K562 (cell line): Measurements from ENCODE around the gene UBL5. TPM values are rescaled to one million over a fixed set of nuclear protein-coding genes. Genes with fewer than 3 reads are reported as not detected.

Experiments used
- CREB1 ChIP-seq, 2 experiments: sonication (generic) in 1 of 2; formaldehyde crosslinking in 1 of 2; IDR thresholded peaks; 2 replicates each; pipeline versions ENCODE4 v1.6.1 to v1.8.0; 2012 to 2022; ENCODE audit warnings: inconsistent platforms in 1 of 2, mild to moderate bottlenecking in 1 of 2, missing genetic modification reagents in 1 of 2, moderate library complexity in 1 of 2
- DPF2 ChIP-seq: fragments of 450-650 bp; IDR thresholded peaks from 2 replicates; pipeline ENCODE4 v1.6.1; 2016
- EP400 ChIP-seq: fragments of 450-650 bp; IDR thresholded peaks from 2 replicates; pipeline ENCODE4 v1.6.1; 2017; ENCODE audit warnings: antibody characterized with exemption, mild to moderate bottlenecking, moderate library complexity
- EZH2 ChIP-seq: IDR thresholded peaks from 2 replicates; pipeline ENCODE4 v1.6.1; 2012; ENCODE audit warnings: low read depth, mild to moderate bottlenecking, inconsistent platforms, low read length, borderline replicate concordance
- GABPB1 ChIP-seq: sonication (generic); formaldehyde crosslinking; IDR thresholded peaks from 2 replicates; pipeline ENCODE4 v1.8.0; 2022; ENCODE audit warnings: mild to moderate bottlenecking, missing genetic modification reagents
- KDM1A ChIP-seq, 2 experiments: fragments of 450-650 bp; IDR thresholded peaks; 2 replicates each; pipeline ENCODE4 v1.6.1; 2016; ENCODE audit warnings: mild to moderate bottlenecking in 2 of 2
- MECOM ChIP-seq: fragments of 250-450 bp; sonication (Bioruptor Pico); IDR thresholded peaks from 2 replicates; pipeline ENCODE4 v1.8.0; 2022; ENCODE audit warnings: inconsistent platforms
- MYBL2 ChIP-seq, 2 experiments: fragments of 450-650 bp in 1 of 2; sonication (generic) in 1 of 2; formaldehyde crosslinking in 1 of 2; IDR thresholded peaks; 2 replicates each; pipeline versions ENCODE4 v1.6.1 to v1.8.1; 2017 to 2022; ENCODE audit warnings: borderline replicate concordance in 1 of 2, inconsistent platforms in 1 of 2, low read depth in 1 of 2, mild to moderate bottlenecking in 1 of 2, missing genetic modification reagents in 1 of 2, moderate library complexity in 1 of 2
- NCOA1 ChIP-seq: fragments of 450-650 bp; IDR thresholded peaks from 2 replicates; pipeline ENCODE4 v1.6.1; 2016; ENCODE audit warnings: low read depth
- NCOA2 ChIP-seq, 2 experiments: fragments of 450-650 bp; IDR thresholded peaks; 2 replicates each; pipeline ENCODE4 v1.6.1; 2018; ENCODE audit warnings: mild to moderate bottlenecking in 2 of 2, moderate library complexity in 1 of 2; ENCODE audit not compliant: partially characterized antibody in 2 of 2
- NUFIP1 ChIP-seq: fragments of 450-650 bp; IDR thresholded peaks from 2 replicates; pipeline ENCODE4 v1.6.1; 2018; ENCODE audit not compliant: partially characterized antibody
- PHF8 ChIP-seq: fragments of 200-600 bp; sonication (generic); IDR thresholded peaks from 2 replicates; pipeline ENCODE4 v1.6.1; 2012; ENCODE audit warnings: mixed run types, mild to moderate bottlenecking, inconsistent platforms, low read length, moderate library complexity, borderline replicate concordance
- SIRT6 ChIP-seq: IDR thresholded peaks from one replicate; pipeline ENCODE4 v1.6.1; 2012; ENCODE audit warnings: low read depth, mild to moderate bottlenecking, control low read depth, inconsistent platforms, low read length, moderate library complexity
- SMARCA5 ChIP-seq: fragments of 450-650 bp; IDR thresholded peaks from 2 replicates; pipeline ENCODE4 v1.6.1; 2016
- SMC3 ChIP-seq: conservative IDR thresholded peaks from 2 replicates; pipeline ENCODE4 v1.6.1; 2011; ENCODE audit warnings: low read depth, low read length, improper control_type of control experiment; ENCODE audit not compliant: insufficient read depth
- SP2 ChIP-seq: IDR thresholded peaks from 2 replicates; pipeline ENCODE4 v1.6.1; 2011; ENCODE audit warnings: mild to moderate bottlenecking, low read depth, low read length, moderate library complexity; ENCODE audit not compliant: poor library complexity, severe bottlenecking; ENCODE audit errors: extremely low read depth
- XRCC3 ChIP-seq: fragments of 450-650 bp; IDR thresholded peaks from 2 replicates; pipeline ENCODE4 v1.6.1; 2017; ENCODE audit warnings: mild to moderate bottlenecking, moderate library complexity
- ZSCAN29 ChIP-seq: fragments of 450-650 bp; IDR thresholded peaks from 2 replicates; pipeline ENCODE4 v1.6.1; 2017
- polyA plus RNA-seq, 8 experiments: library from polyadenylated mRNA; depleted of rRNA in 4 of 8; stranded (reverse) in 5 of 8; unstranded in 3 of 8; fragments of >200 nt; fragmentation: Nextera tagmentation in 2 of 8; fragmentation: Illumina TruSeq in 1 of 8; extraction: Ambion mirVana in 2 of 8; extraction: Trizol in 1 of 8; gene quantifications; 2 replicates each; pipeline versions ENCODE4 v1.2.1 to v1.2.3, GENCODE V29; 2011 to 2014; ENCODE audit warnings: inconsistent platforms in 1 of 8, missing spikeins in 1 of 8
- total RNA-seq, 7 experiments: library from RNA; depleted of rRNA in 6 of 7; stranded (reverse); fragments of >200 nt in 6 of 7; fragmentation: Illumina TruSeq in 2 of 7; extraction: Trizol in 2 of 7; gene quantifications; 2 replicates each; pipeline versions ENCODE4 v1.2.1 to v1.2.3, GENCODE V29; 2011 to 2021; ENCODE audit warnings: low replicate concordance in 1 of 7
- TF ChIP-seq, protein P1 (sequence below): fragments of 250-450 bp; sonication (Bioruptor Pico); IDR thresholded peaks from 2 replicates; pipeline ENCODE4 v1.8.0; 2021; ENCODE audit warnings: moderate library complexity, mild to moderate bottlenecking, inconsistent platforms
- TF ChIP-seq, protein P2 (sequence below): fragments of 150-350 bp; conservative IDR thresholded peaks from 2 replicates; pipeline ENCODE4 v1.6.1; 2014; ENCODE audit warnings: low read length

The UBL5 gene
- total and polyA plus RNA-seq, 9 of the 15 experiments (the other 6 are each of a cell fraction or from before 2014, with no cell fraction given) = 410 to 1,266 (median 613) TPM

GRCh38 chr19:9785367-9786331, 42.1 kb upstream of the UBL5 start (continued):
- TF ChIP-seq MECOM = no peak
- no peak for TF ChIP-seq SMC3
- TF ChIP-seq NCOA1 = no peak
- TF ChIP-seq, protein P1, sequence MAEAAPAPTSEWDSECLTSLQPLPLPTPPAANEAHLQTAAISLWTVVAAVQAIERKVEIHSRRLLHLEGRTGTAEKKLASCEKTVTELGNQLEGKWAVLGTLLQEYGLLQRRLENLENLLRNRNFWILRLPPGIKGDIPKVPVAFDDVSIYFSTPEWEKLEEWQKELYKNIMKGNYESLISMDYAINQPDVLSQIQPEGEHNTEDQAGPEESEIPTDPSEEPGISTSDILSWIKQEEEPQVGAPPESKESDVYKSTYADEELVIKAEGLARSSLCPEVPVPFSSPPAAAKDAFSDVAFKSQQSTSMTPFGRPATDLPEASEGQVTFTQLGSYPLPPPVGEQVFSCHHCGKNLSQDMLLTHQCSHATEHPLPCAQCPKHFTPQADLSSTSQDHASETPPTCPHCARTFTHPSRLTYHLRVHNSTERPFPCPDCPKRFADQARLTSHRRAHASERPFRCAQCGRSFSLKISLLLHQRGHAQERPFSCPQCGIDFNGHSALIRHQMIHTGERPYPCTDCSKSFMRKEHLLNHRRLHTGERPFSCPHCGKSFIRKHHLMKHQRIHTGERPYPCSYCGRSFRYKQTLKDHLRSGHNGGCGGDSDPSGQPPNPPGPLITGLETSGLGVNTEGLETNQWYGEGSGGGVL (CRISPR knock-in tag) = no peak
- TF ChIP-seq DPF2 = peak; percentile 40; the same call in 1 of the 2 replicates
- TF ChIP-seq CREB1 (IDR thresholded peaks at IDR 0.05) = peak; percentile 26; the same call in 1 of the 2 replicates
- TF ChIP-seq CREB1 (CRISPR knock-in tag; IDR thresholded peaks at IDR 0.05) = peak; percentile 45; the same call in 1 of the 2 replicates
- TF ChIP-seq KDM1A (IDR thresholded peaks at IDR 0.05) = no peak
- peak; percentile 87 for TF ChIP-seq PHF8
- no peak for TF ChIP-seq EZH2
- TF ChIP-seq ZSCAN29 = peak; percentile 70; the same call in 1 of the 2 replicates
- TF ChIP-seq SP2 = no peak
- no peak for TF ChIP-seq XRCC3
- TF ChIP-seq SIRT6 = no peak
- TF ChIP-seq MYBL2 (IDR thresholded peaks at IDR 0.05; ENCODE audit: low read depth) = no peak
- TF ChIP-seq MYBL2 (CRISPR knock-in tag; IDR thresholded peaks at IDR 0.05; ENCODE audit: borderline replicate concordance) = no peak
- TF ChIP-seq NUFIP1 = no peak
- peak; percentile 12; the same call in 1 of the 2 replicates for TF ChIP-seq GABPB1 (CRISPR knock-in tag)
- TF ChIP-seq NCOA2 (IDR thresholded peaks at IDR 0.05; ENCODE audit: partially characterized antibody in 2 of 2) = no peak
- peak; percentile 69 for TF ChIP-seq EP400
- TF ChIP-seq, protein P2, sequence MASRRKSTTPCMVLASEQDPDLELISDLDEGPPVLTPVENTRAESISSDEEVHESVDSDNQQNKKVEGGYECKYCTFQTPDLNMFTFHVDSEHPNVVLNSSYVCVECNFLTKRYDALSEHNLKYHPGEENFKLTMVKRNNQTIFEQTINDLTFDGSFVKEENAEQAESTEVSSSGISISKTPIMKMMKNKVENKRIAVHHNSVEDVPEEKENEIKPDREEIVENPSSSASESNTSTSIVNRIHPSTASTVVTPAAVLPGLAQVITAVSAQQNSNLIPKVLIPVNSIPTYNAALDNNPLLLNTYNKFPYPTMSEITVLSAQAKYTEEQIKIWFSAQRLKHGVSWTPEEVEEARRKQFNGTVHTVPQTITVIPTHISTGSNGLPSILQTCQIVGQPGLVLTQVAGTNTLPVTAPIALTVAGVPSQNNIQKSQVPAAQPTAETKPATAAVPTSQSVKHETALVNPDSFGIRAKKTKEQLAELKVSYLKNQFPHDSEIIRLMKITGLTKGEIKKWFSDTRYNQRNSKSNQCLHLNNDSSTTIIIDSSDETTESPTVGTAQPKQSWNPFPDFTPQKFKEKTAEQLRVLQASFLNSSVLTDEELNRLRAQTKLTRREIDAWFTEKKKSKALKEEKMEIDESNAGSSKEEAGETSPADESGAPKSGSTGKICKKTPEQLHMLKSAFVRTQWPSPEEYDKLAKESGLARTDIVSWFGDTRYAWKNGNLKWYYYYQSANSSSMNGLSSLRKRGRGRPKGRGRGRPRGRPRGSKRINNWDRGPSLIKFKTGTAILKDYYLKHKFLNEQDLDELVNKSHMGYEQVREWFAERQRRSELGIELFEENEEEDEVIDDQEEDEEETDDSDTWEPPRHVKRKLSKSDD = no peak
- TF ChIP-seq SMARCA5 = no peak
